Cerebellar cortex (tissue), 1 donor: ENCODE results near the gene ARHGAP28.

Source experiments
- DNase-seq: peaks from one replicate; pipeline ENCODE4 v3.0.0-alpha.2; 2015; ENCODE audit warnings: low spot score

Gene ARHGAP28

DNA sequence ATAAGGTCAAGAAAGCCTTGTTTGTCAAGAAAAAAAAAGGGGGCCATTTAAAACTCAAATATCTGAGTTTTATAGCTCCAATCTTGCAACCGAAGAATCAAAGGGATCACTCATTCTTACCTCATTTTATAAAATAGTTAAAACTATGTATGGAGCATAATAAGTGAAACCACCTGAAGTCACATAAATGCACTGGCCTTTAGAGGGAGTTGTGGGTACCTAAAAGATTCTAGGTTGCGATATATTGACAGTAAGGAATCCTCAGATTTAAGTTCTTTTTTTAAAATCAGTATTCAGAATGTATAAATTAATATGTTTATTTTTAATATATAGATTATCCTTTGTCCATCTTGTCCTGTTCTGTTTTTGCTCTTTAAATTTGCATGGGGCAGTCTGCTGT, 3.4 kb downstream of the ARHGAP28 start:
- no peak for DNase-seq

DNA sequence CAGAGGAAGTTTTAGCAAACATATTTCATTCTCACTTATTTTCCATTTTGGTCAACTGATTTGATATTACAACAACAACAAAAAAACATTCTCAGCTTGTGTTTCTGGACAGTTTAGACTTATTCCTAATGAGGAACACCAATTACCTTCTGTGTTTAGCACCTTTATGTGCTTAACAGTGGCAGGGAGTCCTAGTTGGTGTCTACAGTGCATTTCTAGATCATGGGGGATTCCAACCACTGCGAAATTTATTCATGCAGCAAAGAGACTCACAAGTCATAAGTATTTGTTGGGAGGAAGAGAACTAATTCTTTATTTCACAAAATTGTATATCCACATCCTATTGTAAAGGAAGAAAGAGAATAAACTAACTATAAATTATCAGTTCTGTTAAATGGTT, 4.2 kb downstream of the ARHGAP28 start:
- no peak for DNase-seq

DNA sequence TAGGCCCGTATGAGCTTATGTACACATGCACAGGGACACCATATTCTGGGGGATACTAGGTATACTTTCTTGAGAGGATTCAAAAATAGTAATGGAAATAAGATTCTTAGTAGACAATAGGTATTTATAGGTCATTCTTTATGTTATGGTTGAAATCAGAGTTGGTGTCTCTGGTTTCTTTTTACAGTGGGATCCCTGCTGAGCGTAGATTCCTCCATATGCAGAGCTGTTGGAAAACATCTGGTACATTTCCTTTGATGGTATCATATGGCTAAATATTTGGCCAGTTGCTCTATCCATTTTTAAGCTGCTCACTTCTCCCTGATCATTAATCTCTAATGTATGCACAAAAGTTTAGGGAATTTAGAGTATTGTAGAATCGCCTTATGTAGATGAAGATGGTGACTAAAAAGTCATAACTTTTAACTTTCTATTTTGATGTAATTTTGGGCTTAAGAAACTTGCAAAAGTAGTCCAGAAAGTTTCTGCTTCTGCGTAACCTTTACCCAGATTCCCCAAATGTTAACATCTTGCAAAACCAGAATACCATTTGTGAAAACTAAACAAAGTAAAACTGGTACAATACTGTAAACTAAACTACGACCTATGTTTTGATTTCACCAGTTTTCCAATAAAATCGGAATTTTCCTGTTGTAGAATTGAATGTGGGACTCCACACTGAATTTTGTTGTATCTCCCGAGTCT, 5.4 kb downstream of the ARHGAP28 start:
- DNase-seq = no peak

DNA sequence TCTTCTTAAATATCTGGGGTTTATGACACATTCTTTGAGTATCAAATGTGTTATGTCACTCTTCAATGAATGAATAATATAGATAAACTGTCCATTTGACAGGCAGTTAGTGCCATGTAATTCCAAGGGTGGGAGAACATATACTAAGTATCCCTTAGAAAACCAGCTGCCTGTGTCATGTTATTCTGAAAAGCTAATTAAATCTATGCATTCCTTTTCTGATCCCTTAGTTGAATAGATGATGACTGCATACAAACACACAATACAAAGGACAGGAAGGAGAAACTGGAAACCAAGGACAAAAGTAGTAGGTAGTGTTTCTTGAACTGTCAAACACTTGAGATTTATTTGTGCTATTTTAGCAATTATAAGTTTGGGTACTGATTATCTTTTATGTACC, 8.3 kb downstream of the ARHGAP28 start:
- no peak for DNase-seq

DNA sequence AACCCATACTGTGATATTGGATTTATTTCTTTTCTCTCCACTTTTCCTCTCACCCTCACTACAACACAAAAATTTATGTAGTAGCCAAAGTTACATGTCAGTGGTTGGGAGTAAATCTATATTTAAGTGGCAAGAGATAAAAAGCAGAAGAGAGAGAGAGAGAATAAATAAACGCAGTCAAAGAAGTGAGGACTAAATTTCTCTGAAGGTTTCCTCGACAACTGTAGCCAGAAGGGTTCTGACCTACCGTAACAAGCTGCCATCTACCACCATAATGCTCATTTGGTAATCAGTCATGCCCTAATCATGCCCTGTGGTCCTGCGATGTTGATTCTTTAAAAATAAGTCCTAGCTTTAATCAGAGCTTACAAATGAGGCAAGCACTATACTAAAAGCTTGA, 9.1 kb downstream of the ARHGAP28 start:
- no peak for DNase-seq

DNA sequence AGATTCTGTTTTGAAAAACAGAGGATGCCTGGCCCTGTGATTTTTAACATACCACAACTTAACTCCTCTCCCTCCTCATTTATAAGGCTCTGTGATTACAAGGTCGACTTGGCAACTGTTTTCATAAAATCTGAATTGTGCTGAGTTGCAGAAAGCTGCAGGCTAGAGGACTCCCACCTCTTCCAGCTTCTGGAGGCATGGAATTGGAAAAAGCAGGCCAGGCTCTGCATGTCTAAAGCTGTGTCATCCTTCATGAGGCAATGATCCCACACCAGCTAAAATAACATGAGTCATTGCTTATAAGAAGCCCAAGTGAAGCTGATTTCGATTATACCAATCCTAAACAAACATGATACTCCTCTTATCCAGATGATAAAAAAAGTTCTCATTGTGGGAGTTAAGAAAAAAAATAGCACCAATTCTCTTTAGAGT, 11.7 kb downstream of the ARHGAP28 start:
- DNase-seq = no peak

DNA sequence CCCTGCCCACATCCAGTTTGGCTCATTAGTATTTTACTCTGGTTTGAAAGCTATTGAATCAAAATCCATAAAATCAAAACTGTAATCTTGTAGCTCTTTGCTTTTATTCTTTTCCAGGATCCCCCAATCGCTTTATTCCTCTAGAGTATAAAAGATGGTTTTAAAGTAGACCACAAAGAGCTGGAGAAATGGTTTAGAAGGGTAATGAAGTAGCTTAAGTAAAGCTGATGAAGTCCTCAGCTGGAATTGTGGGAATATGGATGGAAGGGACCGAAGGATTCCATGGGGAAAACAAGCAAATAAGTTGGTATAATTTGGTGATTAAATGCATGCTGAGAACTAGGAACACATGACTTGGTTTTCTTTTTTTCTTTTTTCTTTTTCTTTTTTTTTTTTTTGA, 12.3 kb downstream of the ARHGAP28 start:
- DNase-seq = no peak

DNA sequence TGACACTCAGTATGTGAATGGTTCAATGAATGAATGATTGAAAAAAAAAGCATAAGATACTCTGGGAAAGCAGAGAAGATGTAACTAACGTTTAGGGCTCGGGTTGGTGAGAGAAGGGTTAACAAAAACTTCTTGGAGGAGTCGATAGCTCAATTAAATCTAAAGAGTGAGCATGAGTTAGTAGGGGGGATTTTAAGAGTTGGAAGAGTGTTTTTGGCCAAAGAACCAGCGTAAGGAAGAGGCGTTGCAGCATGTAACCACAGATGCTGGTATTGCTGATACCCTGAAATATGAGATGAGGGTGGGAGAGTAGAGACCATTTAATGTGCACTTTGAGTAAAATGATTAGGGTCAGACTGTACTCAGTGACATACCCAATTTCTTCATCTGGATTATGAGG, 14.5 kb downstream of the ARHGAP28 start:
- no peak for DNase-seq

DNA sequence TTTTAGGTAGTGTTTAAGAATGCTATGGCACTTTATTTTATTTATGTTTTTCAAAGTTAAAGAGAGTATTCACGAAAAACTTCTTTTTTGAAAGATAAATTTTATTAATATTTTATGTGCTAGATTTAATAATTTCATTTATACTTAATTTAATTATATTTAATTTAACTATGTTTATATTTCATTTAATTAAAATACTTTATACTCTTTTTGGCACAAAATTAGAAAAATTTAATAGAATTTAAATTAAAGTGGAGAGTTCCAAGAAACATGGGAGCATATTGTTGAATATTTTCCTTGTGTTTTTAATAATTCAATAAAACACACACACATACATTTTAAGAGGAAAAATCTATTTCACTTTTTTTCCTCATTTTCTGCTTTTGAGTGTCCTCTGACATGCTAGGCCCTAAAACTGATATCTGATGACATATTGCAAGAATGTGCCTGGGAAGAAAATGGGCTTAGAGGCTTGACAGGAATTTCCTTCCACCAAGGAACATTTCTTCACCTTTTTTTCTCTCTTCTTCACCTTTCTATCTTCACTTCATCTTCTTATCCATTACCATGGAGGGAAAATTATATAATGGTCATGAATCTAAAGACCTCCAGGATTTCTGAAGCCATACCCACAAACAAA, 15.4 kb downstream of the ARHGAP28 start:
- DNase-seq = no peak

DNA sequence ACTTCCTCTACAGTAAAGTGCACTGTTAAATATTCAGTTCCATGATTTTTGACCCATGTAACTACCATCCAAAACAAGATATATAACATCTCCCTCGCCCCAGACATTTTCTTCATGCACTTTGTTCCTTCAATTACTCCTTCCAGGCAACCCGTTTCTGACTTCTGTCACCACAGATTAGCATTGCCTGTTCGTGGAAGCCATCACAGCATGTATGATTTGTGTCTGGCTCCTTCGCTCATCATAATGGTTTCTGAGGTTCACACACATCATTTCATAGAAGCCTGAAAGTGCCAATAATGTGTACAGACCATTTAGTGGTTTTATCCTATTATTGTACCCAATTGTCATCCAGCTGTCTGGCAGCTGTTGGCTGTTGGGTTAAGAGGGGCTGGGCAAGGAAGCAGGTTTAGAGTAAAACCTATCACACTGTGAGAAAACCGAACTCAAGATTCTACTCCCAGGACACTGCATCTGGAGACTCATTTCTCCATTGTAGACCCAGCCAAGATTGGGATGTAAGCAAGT, 16.1 kb downstream of the ARHGAP28 start:
- DNase-seq = no peak

DNA sequence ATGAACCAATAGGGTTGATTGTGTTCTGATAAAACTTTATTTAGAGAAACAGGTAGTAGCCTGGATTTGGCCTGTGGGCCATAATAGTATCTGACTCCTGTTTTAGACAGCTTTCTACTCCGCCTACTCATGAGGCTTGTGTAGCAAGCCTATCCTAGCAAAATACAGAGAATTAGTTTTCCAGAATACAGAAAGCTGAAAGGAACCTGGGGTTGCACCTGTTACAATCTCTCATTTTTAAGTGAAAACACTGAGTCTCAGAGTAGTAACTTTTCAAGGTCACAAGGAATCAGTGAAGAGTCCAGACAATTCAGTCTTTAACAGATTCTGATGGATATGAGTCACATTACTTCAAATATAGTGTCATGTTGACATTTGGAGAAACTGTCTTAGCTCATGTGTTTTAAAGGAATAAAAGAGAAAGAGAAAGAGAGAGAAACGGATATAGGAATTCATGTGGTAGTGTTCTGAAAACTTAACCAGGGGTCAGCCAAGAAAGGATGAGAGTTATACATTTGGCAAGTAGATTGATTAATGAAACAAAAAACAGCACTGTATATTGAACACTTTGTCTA, 17.0 kb downstream of the ARHGAP28 start:
- no peak for DNase-seq

DNA sequence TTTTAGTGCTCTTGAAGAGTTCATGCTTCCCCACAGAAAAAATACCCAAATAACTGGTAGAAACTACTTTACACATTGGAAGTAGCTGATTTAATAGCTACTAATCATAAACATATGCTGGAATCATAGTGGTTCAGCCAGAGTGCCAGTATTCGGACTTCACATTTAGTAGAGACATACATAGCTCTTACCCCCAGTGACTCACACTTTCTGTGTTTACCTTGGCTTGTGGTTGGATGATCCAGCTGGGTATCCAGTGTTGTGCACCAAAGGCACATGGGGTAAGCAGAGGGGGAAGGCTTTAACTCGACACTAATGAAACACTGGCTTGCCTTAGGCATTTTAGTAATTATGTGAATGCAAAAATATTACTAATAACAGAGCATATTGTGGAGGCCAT, 18.1 kb downstream of the ARHGAP28 start:
- no peak for DNase-seq

DNA sequence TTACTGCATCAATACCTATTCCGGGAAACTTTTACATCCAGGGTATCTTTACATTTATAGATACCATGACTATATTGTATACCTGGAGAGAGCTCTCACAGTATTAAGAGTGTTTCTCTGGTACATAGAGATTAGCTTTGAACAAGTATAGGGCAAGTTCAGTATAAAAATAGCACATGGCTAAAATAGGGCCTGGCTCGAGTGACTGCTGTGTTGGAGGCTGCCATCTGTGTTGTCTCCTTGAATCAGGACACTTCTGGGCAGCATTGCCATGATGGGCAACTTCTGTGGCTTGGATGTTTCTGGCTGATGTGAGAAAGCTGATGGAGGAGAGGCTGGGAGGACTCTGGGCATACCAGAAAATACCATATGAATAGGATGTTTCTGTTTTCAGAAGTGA, 18.7 kb downstream of the ARHGAP28 start:
- DNase-seq = peak; percentile 3

DNA sequence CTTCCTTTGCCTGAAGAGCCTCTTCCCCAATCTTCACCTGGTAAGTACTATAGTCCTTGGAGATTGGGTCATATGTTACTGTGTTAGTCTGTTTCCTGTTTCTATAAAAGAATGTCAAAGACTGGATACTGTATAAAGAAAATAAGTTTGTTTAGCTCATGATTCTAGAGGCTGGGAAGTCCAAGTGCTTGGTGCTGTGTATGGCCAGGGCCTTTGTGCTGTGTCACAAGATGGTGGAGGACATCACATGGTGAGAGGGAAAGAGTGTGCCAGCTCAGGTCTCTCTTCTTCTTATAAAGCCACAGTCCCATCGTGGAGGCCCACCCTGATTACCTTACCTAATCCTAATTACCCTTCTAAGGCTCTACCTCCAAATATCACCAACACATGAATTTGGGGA, 20.9 kb downstream of the ARHGAP28 start:
- DNase-seq = no peak

DNA sequence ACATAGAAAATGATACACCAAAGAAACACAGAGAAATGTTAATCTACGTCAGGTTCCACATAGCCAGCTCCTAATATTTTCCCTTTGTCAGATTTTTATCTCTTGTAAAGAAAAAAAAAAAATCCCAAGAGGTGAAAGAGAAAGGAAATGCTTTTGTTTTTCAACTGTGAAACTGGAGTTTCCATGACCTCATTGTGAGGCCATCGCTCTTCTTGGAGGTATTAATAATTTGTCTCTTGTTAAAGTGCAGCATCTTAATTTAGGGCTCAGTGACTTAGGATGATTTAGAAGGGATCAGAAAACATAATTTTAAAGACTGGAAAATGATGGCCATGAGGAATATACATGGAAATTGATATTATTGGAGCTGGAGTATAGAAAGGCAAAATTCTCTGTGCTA, 21.7 kb downstream of the ARHGAP28 start:
- no peak for DNase-seq

DNA sequence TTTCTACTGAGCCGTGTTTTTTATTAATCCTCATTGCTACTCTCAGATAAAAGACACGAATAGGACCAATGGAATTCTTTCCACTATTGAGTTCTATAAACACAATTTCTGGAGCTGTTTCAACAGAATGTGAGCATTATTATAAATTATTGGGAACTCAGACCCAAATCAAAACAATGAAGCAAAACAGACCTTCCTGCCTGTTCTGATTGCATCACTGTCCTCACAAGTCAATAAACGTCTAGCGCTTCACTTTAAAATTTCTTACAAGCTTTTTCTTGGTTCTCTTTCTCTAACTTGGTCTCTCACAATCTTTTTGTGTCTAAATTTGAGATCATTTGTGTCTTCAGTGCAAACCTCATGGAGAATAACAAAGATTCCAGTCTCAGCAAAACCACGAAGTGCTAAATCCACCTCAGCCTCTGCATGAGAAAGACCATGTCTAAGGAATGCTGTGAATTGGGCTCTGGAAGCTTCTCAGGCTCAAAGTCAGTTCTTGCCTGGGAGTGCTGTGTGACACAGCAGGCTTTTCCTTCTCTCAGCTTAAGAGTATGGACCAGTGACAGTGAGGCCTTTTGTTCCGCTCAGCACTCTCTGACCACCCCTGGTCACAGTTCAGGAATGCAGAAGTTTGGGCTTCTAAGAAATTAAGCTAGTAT, 22.8 kb downstream of the ARHGAP28 start:
- no peak for DNase-seq

DNA sequence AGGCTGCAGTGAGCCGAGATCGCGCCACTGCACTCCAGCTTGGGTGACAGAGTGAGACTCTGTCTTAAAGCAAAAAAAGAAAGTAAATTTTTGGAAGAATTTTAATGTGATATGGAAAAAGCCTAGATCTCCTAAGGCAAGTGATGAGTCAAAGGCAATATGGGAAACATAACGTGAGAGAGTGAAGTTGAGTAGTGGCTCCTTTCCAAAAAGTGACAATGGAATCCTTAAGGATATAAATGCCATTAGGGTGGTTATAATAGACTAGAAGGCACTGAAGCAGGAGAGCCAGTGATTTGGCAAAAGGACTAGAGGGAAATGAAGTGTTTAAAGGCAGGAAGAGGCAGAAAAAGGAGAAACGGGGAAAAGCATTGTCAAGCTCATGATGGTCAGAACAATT, 25.6 kb downstream of the ARHGAP28 start:
- no peak for DNase-seq

DNA sequence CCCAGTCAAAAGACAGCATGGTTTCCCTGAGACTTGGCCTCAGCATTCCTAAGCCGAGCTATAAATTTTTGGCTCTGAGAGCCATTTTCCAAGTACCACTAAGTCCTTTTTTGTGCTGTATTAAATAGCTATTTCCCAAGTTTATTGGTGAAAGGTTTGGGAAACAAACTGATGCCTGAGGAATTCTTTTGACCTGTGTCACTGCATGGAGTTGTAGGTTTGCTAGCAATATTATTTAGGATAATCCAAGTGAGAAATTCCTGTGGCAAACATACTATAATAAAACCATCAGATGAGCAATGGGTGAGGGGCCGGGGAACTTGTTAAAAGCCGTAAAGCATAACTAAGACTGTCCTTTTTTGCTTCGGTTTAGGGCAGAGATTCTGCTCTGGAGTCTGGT, 28.4 kb downstream of the ARHGAP28 start:
- no peak for DNase-seq

DNA sequence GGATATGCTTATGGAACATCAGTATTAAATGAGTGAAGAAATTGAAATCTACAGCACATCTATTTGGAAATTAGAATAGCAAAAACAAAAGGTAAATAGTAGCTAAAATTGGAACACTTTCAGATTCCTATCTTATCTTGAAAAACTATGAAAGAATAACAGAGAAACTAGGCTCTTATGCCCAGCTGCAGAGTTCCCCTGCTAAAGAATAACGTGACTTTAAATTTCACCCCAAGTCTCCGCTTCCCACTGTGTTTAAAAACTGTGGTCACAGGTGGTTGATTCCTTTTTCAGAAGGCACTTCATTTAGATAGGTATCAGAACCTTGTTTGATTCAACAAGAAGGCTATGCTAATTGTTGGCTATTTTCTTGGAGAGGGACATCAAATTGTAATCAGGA, 30.1 kb downstream of the ARHGAP28 start:
- no peak for DNase-seq

DNA sequence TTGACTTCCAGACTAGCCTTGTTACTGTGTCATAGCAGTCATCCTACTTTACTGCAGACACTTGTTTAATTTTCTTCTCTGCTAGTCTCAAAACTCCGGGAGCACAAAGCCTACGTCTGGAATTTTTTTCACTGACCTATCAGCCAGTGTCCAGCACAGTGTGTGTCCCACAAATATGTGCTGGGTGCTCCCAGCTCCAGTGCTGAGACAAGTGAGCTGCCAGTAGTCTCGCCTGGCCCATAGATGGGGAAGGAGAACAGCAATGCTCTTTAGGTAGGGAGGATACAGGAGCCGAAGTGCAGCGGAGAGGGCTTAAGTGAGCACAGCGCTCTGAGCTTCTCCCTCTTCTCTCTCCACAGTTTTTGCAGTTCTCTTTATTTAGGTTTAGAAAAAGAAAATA, 34.0 kb downstream of the ARHGAP28 start:
- no peak for DNase-seq

DNA sequence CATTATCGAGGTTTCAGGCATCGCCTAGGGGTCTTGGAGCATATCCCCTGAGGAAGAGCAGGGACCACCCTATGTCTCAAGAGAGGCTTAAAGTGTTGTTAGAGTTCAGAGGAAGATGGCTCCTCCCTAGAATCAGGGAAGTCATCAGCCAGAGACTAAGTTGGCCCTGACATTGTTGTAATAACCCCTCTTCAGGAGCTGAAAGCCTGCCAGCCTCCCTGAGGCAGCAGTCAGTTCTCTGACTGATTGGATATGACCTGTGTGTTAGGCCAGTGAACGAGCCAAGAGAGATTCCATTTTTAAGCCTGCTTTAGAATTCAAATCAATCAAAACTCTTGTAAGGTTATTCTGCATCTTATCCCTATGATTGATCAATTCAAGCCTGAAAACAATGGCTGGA, 34.9 kb downstream of the ARHGAP28 start:
- DNase-seq = no peak

DNA sequence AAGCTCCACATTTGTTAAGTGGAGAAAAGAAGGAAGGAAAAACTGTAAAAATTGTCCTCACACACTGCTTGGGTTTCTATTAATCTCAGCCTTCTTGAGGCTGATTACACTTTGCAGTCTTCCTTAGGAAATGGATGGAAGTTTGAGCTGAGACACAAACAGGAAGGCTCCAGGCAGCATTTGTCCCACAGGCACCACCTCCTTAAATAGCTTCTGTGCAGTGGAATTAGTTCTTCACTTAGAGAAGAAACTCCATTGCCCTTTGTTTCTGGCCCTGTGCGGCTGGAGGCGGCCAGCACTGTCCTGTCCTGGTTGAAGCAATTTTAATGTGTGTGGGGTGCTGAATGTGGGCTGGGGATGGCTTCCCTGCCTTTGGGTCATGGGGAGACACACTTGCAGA, 44.3 kb downstream of the ARHGAP28 start:
- no peak for DNase-seq

DNA sequence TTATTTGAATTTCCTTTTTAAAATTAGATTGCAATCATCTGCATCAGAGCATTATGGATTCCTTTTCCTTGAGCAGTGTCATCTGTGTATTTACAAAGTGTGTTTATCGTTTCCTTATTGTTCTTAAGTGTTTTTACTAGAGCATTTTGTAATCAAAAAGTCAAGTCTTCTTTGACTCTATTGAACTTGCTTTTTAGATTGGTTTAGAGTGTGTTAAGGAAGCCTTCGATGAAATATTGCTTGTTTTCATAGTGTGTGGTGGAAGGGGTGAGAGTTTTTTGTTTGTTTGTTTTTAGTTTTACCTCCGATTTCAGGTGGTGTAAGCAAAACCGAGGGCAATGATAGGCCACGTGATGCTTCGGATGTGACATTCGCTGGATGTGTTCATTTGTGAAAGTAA, 45.7 kb downstream of the ARHGAP28 start:
- no peak for DNase-seq
